ENCODE results near the gene PHLPP1. TPM values are rescaled to one million over a fixed set of nuclear protein-coding genes. Genes with fewer than 3 reads are reported as not detected.
"Not testable (repeated sequence)": the region's sequence is repeated elsewhere in the genome, so short reads cannot be mapped to it uniquely, and the experiment has no call there.

PHLPP1 gene
- total and polyA plus RNA-seq, 2 experiments from 2014 or later: 15.7 to 73.6 TPM

GRCh38 chr18:62912885-62913284 lies 197.5 kb downstream of the PHLPP1 start (continued):
- no peak for TF ChIP-seq ZNF462 (CRISPR knock-in tag; IDR thresholded peaks at IDR 0.05)
- TF ChIP-seq CREB1 (CRISPR knock-in tag; IDR thresholded peaks at IDR 0.05; ENCODE audit: low read depth): no peak
- no peak for TF ChIP-seq ZNF114 (CRISPR knock-in tag; IDR thresholded peaks at IDR 0.05)
- TF ChIP-seq NANOG (IDR thresholded peaks at IDR 0.05; ENCODE audit: borderline replicate concordance): no peak
- TF ChIP-seq EZH2 (IDR thresholded peaks at IDR 0.05; ENCODE audit: low read depth, unreplicated experiment): no peak
- TF ChIP-seq REST (IDR thresholded peaks at IDR 0.05; ENCODE audit: unreplicated experiment): no peak

- H3K36me3 Mint-ChIP-seq (ENCODE audit: low read depth): peaks cover 35% of the 10 kb centered on the region
- not testable (repeated sequence) for H3K27ac ChIP-seq (ENCODE audit: low read depth); H3K4me1 ChIP-seq (ENCODE audit: insufficient read depth); H3K4me3 Mint-ChIP-seq; H3F3A ChIP-seq (replicated peaks; ENCODE audit: low read depth); H3K4me1 Mint-ChIP-seq; H3K79me2 ChIP-seq (replicated peaks; ENCODE audit: insufficient read depth); H4K20me1 ChIP-seq (replicated peaks; ENCODE audit: insufficient read depth); H2AFZ ChIP-seq; H3K9me3 Mint-ChIP-seq; H3K9me2 ChIP-seq (ENCODE audit: insufficient read depth); DNase-seq (ENCODE audit: low spot score); H3K4me3 ChIP-seq; ATAC-seq; H3K27me3 ChIP-seq (ENCODE audit: insufficient read depth); H3K27me3 Mint-ChIP-seq (ENCODE audit: insufficient read depth, low read depth, poor library complexity); H3K27ac Mint-ChIP-seq; H3K4me2 ChIP-seq; H3K36me3 ChIP-seq (ENCODE audit: insufficient read depth)
Observed at GRCh38 chr18:62913824-62914223, 198.5 kb downstream of the PHLPP1 start.
